GM21717 (cell line): Measurements from ENCODE around the gene GRAMD1B.
A peak's percentile ranks its signal among the peaks of the same experiment; 100 is the strongest.

Experiments
- ATAC-seq: cut with Tn5 transposase; IDR thresholded peaks from one replicate; pipeline ENCODE4 v1.9.1; 2021; ENCODE audit warnings: mild to moderate bottlenecking, moderate library complexity; ENCODE audit not compliant: unreplicated experiment

Gene GRAMD1B

GRCh38 chr11:123429913-123430720 lies at the start of gene GRAMD1B:
GRAMD1B (plus strand) TSS chr11:123430269; CDS start chr11:123430793, 524 bp downstream.
- ATAC-seq, result peak; percentile 46

GRCh38 chr11:123381149-123381548 lies 48.9 kb upstream of the GRAMD1B start:
- no peak for ATAC-seq

- peak; percentile 83 for ATAC-seq
Observed at GRCh38 chr11:123381817-123382554, 48.1 kb upstream of the GRAMD1B start.

- peak; percentile 6 for ATAC-seq
Observed at GRCh38 chr11:123382555-123383074, 47.5 kb upstream of the GRAMD1B start.

- ATAC-seq, result no peak
Observed at GRCh38 chr11:123384116-123384515, 46.0 kb upstream of the GRAMD1B start.

GRCh38 chr11:123386796-123387510 lies 43.1 kb upstream of the GRAMD1B start:
- ATAC-seq, result no peak

GRCh38 chr11:123388640-123389039 lies 41.4 kb upstream of the GRAMD1B start:
- no peak for ATAC-seq

GRCh38 chr11:123390146-123390545 lies 39.9 kb upstream of the GRAMD1B start:
- no peak for ATAC-seq

- ATAC-seq, result no peak
Observed at GRCh38 chr11:123391646-123392348, 38.3 kb upstream of the GRAMD1B start.

GRCh38 chr11:123392431-123392830 lies 37.6 kb upstream of the GRAMD1B start:
- ATAC-seq, result no peak

GRCh38 chr11:123392844-123393243 lies 37.2 kb upstream of the GRAMD1B start:
- no peak for ATAC-seq

- ATAC-seq, result peak; percentile 62
Observed at GRCh38 chr11:123393312-123393927, 36.6 kb upstream of the GRAMD1B start.

- ATAC-seq, result no peak
Observed at GRCh38 chr11:123404676-123405075, 25.4 kb upstream of the GRAMD1B start.

GRCh38 chr11:123405123-123405592 lies 24.9 kb upstream of the GRAMD1B start:
- ATAC-seq, result no peak

GRCh38 chr11:123406441-123407129 lies 23.5 kb upstream of the GRAMD1B start:
- peak; percentile 65 for ATAC-seq

- no peak for ATAC-seq
Observed at GRCh38 chr11:123407130-123407995, 22.7 kb upstream of the GRAMD1B start.

GRCh38 chr11:123407996-123408597 lies 22.0 kb upstream of the GRAMD1B start:
- ATAC-seq, result no peak
